GM12872 (cell line): ENCODE measurements around the gene KIZ.

ENCODE experiments used
- TF ChIP-seq, protein P1 (sequence below): IDR thresholded peaks from 3 replicates; pipeline ENCODE4 v1.5.1; 2011; ENCODE audit warnings: low read depth, mild to moderate bottlenecking, low read length, moderate library complexity; ENCODE audit not compliant: insufficient read depth

Gene KIZ

GRCh38 chr20:21101932-21102575 is 23.8 kb upstream of the KIZ start:
- TF ChIP-seq, protein P1, sequence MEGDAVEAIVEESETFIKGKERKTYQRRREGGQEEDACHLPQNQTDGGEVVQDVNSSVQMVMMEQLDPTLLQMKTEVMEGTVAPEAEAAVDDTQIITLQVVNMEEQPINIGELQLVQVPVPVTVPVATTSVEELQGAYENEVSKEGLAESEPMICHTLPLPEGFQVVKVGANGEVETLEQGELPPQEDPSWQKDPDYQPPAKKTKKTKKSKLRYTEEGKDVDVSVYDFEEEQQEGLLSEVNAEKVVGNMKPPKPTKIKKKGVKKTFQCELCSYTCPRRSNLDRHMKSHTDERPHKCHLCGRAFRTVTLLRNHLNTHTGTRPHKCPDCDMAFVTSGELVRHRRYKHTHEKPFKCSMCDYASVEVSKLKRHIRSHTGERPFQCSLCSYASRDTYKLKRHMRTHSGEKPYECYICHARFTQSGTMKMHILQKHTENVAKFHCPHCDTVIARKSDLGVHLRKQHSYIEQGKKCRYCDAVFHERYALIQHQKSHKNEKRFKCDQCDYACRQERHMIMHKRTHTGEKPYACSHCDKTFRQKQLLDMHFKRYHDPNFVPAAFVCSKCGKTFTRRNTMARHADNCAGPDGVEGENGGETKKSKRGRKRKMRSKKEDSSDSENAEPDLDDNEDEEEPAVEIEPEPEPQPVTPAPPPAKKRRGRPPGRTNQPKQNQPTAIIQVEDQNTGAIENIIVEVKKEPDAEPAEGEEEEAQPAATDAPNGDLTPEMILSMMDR, result peak; percentile 28; the same call in 1 of the 3 replicates

GRCh38 chr20:21102603-21103311 is 23.1 kb upstream of the KIZ start:
- TF ChIP-seq, protein P1, result no peak

DNA sequence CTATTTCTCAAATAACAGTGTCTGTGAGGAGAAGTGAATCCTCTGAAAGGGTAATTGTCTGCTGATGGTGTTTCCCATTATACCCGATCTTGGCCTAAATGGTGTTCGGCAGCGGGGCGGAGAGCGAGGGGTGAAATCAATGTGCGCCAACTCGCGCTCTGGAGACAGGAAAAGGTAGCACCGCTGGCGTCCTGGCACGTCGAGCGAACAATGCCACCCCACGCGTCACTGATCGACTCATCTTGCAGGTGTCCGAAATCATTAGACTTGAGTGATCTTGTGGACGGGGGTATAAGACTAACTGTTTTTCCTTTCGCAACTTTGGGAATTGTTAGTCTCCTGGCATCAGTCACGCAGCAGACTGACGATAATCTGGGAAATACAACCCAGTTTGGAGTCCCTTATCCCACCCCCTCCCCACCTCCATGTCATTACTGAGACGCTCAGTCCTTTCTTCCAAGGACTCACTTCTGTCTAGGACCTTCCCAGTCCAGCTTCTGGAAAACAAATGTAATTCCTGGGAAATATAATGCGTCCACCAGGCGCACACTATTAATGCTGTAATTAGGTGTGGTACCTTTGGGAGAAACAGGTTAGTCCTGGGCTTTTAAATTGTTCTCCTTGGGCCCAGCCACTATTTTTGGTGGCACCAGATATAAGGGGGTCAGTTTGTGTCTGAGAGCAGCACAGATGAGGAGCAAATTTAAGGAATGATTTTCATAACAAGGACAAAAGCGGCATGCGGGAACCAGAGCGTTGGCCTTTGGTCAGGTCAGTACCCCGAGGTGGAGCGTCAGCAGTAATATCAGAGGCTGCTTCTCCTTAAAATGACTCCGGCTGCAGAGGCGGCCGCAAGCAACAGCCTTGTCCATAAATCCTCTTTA is 22.1 kb upstream of the KIZ start:
- TF ChIP-seq, protein P1, result no peak

DNA sequence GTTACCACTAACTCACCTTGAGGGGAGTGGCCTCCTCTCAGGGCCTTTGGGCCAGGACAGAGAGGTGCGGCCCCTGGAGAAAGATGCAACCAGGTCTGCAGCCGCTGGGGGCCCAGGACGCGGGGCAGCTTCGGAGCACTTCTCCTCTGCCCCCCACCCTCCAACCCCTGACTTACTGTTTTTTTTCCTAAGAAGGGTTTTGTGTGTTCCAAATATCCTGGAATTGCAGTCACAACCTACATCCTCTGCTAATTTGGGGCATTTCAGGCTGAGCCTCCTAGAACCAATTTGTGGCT is 21.5 kb upstream of the KIZ start:
- TF ChIP-seq, protein P1, result no peak

GRCh38 chr20:21104921-21105320 is 21.0 kb upstream of the KIZ start:
- TF ChIP-seq, protein P1, result no peak

DNA sequence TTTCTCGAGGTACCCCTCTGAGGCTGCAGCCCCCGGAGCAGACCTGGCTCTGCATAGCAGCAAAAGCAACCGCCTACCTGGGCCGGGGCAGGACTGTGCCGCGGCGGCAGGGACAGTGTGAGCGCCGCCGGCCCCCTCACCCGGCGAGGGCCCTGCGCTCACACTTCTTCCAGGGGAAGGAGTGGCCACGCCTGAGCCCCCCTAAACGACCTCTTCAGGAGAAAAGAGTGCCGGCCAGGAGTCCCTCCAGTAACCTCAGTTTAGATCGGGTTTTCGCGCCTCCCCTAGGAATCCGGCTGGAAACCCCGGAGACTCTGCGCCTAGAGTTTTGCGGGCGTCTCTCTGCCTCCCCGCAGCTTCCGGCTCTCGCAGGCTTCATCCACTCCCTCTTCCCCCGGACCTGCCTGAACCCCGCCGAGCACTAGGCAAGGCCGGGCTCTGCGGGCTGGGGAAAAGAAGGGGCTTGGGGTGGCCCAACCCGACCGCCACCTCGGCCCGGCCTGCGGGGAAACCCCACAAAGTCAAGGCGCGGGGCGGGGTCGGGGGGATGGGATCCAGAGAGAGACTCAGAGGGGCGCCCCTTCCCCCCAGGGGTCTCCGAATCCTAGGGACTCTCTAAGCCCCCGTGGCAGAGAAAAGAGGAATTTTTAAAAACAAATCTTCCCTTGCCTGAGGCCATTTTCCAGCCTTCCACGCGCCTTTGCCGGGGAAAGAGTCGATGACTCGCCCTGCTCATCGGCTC is 20.3 kb upstream of the KIZ start:
- TF ChIP-seq, protein P1, result no peak
